ENCODE measurements around the gene MYO9B.

- TF ChIP-seq, protein P1, sequence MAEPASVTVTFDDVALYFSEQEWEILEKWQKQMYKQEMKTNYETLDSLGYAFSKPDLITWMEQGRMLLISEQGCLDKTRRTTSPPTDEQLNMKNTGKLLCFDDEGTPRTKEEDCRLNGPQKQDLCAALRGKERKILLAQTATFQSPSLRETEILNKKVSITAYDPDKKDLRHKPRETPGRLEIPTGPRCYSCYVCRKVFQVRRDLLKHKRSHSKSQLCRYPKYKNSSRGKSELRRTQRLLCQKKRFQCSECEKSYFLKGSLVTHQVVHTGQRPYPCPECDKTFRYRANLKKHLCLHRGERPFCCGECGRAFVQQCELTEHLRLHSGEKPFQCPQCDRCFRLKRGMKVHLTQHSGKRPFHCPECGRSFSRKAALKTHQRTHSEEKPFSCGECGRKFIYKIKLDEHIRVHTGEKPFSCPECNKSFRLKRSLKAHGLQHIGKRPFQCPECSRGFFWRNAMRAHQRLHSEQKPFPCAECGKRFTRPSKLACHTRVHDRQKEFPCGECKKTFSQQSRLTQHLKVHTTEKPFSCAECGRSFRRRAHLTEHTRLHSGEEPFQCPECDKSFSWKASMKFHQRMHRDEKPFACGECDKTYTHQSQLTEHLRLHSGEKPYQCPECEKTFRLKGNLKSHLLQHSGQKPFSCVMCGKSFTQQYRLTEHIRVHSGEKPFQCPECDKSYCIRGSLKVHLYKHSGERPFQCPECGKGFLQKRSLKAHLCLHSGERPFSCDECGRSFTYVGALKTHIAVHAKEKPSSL (CRISPR knock-in tag; conservative IDR thresholded peaks at IDR 0.05) = no peak
- TF ChIP-seq GABPB1 (CRISPR knock-in tag; IDR thresholded peaks at IDR 0.05) (no peak), E2F1 (CRISPR knock-in tag; IDR thresholded peaks at IDR 0.05) (no peak), NR3C1 (CRISPR knock-in tag; conservative IDR thresholded peaks at IDR 0.05; ENCODE audit: low read depth) (no peak), MAX (CRISPR knock-in tag; IDR thresholded peaks at IDR 0.05) (no peak), CTCF (IDR thresholded peaks at IDR 0.05) (no peak), IRF2 (CRISPR knock-in tag; IDR thresholded peaks at IDR 0.05; ENCODE audit: borderline replicate concordance, low read depth) (no peak), NFYB (CRISPR knock-in tag; conservative IDR thresholded peaks at IDR 0.05; ENCODE audit: low read depth) (no peak), TP53 (CRISPR knock-in tag; IDR thresholded peaks at IDR 0.05) (no peak), RORB (CRISPR knock-in tag; IDR thresholded peaks at IDR 0.05) (no peak), PREB (CRISPR knock-in tag; IDR thresholded peaks at IDR 0.05; ENCODE audit: borderline replicate concordance) (no peak), NR2C2 (CRISPR knock-in tag; IDR thresholded peaks at IDR 0.05) (no peak)
- TF ChIP-seq, protein P2, sequence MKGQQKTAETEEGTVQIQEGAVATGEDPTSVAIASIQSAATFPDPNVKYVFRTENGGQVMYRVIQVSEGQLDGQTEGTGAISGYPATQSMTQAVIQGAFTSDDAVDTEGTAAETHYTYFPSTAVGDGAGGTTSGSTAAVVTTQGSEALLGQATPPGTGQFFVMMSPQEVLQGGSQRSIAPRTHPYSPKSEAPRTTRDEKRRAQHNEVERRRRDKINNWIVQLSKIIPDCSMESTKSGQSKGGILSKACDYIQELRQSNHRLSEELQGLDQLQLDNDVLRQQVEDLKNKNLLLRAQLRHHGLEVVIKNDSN (CRISPR knock-in tag; IDR thresholded peaks at IDR 0.05) = no peak
- TF ChIP-seq, protein P3, sequence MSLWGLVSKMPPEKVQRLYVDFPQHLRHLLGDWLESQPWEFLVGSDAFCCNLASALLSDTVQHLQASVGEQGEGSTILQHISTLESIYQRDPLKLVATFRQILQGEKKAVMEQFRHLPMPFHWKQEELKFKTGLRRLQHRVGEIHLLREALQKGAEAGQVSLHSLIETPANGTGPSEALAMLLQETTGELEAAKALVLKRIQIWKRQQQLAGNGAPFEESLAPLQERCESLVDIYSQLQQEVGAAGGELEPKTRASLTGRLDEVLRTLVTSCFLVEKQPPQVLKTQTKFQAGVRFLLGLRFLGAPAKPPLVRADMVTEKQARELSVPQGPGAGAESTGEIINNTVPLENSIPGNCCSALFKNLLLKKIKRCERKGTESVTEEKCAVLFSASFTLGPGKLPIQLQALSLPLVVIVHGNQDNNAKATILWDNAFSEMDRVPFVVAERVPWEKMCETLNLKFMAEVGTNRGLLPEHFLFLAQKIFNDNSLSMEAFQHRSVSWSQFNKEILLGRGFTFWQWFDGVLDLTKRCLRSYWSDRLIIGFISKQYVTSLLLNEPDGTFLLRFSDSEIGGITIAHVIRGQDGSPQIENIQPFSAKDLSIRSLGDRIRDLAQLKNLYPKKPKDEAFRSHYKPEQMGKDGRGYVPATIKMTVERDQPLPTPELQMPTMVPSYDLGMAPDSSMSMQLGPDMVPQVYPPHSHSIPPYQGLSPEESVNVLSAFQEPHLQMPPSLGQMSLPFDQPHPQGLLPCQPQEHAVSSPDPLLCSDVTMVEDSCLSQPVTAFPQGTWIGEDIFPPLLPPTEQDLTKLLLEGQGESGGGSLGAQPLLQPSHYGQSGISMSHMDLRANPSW (CRISPR knock-in tag; conservative IDR thresholded peaks at IDR 0.05; ENCODE audit: low read depth) = no peak
Observed at GRCh38 chr19:17128403-17128802, 52.8 kb downstream of the MYO9B start.
